Activated naive CD4-positive, alpha-beta T cell treated with anti-CD3 and anti-CD28 coated beads, Interleukin-2, amount 50 U/mL, for 72 hours (primary cell): ENCODE data around the gene SPIN4. TPM values are rescaled to one million over a fixed set of nuclear protein-coding genes. Genes with fewer than 3 reads are reported as not detected.
"Not testable (repeated sequence)": the region's sequence is repeated elsewhere in the genome, so short reads cannot be mapped to it uniquely, and the experiment has no call there.

Experiments used
- ATAC-seq, 2 donors: fragments of 150-1000 bp; cut with Tn5 transposase; 2 replicates each; pipeline ENCODE4 v1.10.0; 2021; ENCODE audit warnings: mild to moderate bottlenecking in 2 of 2, moderate library complexity in 2 of 2
- DNase-seq, 2 donors: peaks; one replicate each; pipeline ENCODE4 v3.0.0; 2021 to 2022; ENCODE audit warnings: low spot score in 2 of 2
- H3K27ac Mint-ChIP-seq, 2 donors: one replicate each; pipeline ENCODE4 v1.8.0; 2022; ENCODE audit warnings: mild to moderate bottlenecking in 2 of 2, mixed read lengths in 2 of 2
- H3K36me3 Mint-ChIP-seq, 2 donors: one replicate each; pipeline ENCODE4 v1.8.0; 2022; ENCODE audit warnings: mixed read lengths in 2 of 2
- H3K9me3 Mint-ChIP-seq, 2 donors: one replicate each; pipeline ENCODE4 v1.8.0; 2022; ENCODE audit warnings: mixed read lengths in 2 of 2
- total RNA-seq, 2 donors: library from RNA; stranded (reverse); gene quantifications; one replicate each; pipeline ENCODE4 v1.2.3, GENCODE V29; 2022

SPIN4 gene
- 1 to 10 TPM; 4.4 to 8.3 TPM for total RNA-seq

GRCh38 chrX:63350941-63351616, at the start of gene SPIN4:
Gene SPIN4, minus strand, starts transcription at chrX:63351332. Its CDS starts 513 bp downstream, at chrX:63350819.
- no peaks in the 10 kb centered on the region for H3K9me3 Mint-ChIP-seq
- H3K27ac Mint-ChIP-seq = peak within 1 kb of the TSS; percentile 77 to 90
- peaks cover 6 to 13% of the 10 kb centered on the region in 2 donors for H3K36me3 Mint-ChIP-seq
- peak; percentile 93 to 95 for ATAC-seq
- peak; percentile 66 to 78 for DNase-seq

- Mint-ChIP-seq H3K27ac (no peak overlapping the region), H3K9me3 (no peaks in the 10 kb centered on the region), H3K36me3 (no peaks in the 10 kb centered on the region)
- DNase-seq = no peak
- no peak for ATAC-seq
Observed at GRCh38 chrX:63400340-63400739, 49.2 kb upstream of the SPIN4 start.

- Mint-ChIP-seq H3K27ac (no peak overlapping the region), H3K9me3 (no peaks in the 10 kb centered on the region), H3K36me3 (no peaks in the 10 kb centered on the region)
- ATAC-seq = no peak
- no peak for DNase-seq
Observed at GRCh38 chrX:63394872-63395271, 43.7 kb upstream of the SPIN4 start.

- H3K36me3 Mint-ChIP-seq, H3K27ac Mint-ChIP-seq, DNase-seq, ATAC-seq, H3K9me3 Mint-ChIP-seq: not testable (repeated sequence)
Observed at GRCh38 chrX:63393094-63393493, 42.0 kb upstream of the SPIN4 start.

GRCh38 chrX:63387411-63387810, 36.3 kb upstream of the SPIN4 start:
- DNase-seq = no peak

GRCh38 chrX:63384263-63384662, 33.1 kb upstream of the SPIN4 start:
- not testable (repeated sequence) for DNase-seq, ATAC-seq, H3K9me3 Mint-ChIP-seq, H3K36me3 Mint-ChIP-seq, H3K27ac Mint-ChIP-seq

More at GRCh38 chrX:63387411-63387810, 36.3 kb upstream of the SPIN4 start:
- Mint-ChIP-seq H3K36me3 (no peaks in the 10 kb centered on the region), H3K27ac (no peak overlapping the region), H3K9me3 (no peaks in the 10 kb centered on the region)
- no peak for ATAC-seq

GRCh38 chrX:63373012-63373411, 21.9 kb upstream of the SPIN4 start:
- H3K9me3 Mint-ChIP-seq, DNase-seq, ATAC-seq, H3K27ac Mint-ChIP-seq: not testable (repeated sequence)
- H3K36me3 Mint-ChIP-seq = peaks cover 0 to 10% of the 10 kb centered on the region in 2 donors

- ATAC-seq, H3K27ac Mint-ChIP-seq, DNase-seq: not testable (repeated sequence)
- Mint-ChIP-seq H3K36me3 (peaks cover 11 to 22% of the 10 kb centered on the region in 2 donors), H3K9me3 (peaks cover 15 to 16% of the 10 kb centered on the region in 2 donors)
Observed at GRCh38 chrX:63367699-63368098, 16.6 kb upstream of the SPIN4 start.

- peaks cover 11 to 12% of the 10 kb centered on the region in 2 donors for H3K36me3 Mint-ChIP-seq
- no peak overlapping the region for H3K27ac Mint-ChIP-seq
- ATAC-seq (no peak), DNase-seq (no peak)
- peaks cover 10% of the 10 kb centered on the region in 2 donors for H3K9me3 Mint-ChIP-seq
Observed at GRCh38 chrX:63363788-63364187, 12.7 kb upstream of the SPIN4 start.

- DNase-seq (no peak), ATAC-seq (no peak)
- H3K27ac Mint-ChIP-seq = no peak overlapping the region
- peaks cover 11 to 12% of the 10 kb centered on the region in 2 donors for H3K36me3 Mint-ChIP-seq
- H3K9me3 Mint-ChIP-seq = peaks cover 6% of the 10 kb centered on the region in 2 donors
Observed at GRCh38 chrX:63361494-63361893, 10.4 kb upstream of the SPIN4 start.

- no peak for DNase-seq
- Mint-ChIP-seq H3K9me3 (no peaks in the 10 kb centered on the region), H3K36me3 (peaks cover 2 to 13% of the 10 kb centered on the region in 2 donors), H3K27ac (no peak overlapping the region)
- no peak for ATAC-seq
Observed at GRCh38 chrX:63354484-63354883, 3.4 kb upstream of the SPIN4 start.

GRCh38 chrX:63350465-63350877, 661 bp downstream of the SPIN4 start:
- Mint-ChIP-seq H3K9me3 (no peaks in the 10 kb centered on the region), H3K27ac (peak overlapping the region; percentile 44 to 77), H3K36me3 (peaks cover 6 to 13% of the 10 kb centered on the region in 2 donors)
- DNase-seq (peak in 1 of 2 donors; percentile 8), ATAC-seq (peak; percentile 56 to 60)

- H3K27ac Mint-ChIP-seq = no peak overlapping the region
- H3K9me3 Mint-ChIP-seq = no peaks in the 10 kb centered on the region
- DNase-seq (no peak), ATAC-seq (no peak)
- peaks cover 6 to 13% of the 10 kb centered on the region in 2 donors for H3K36me3 Mint-ChIP-seq
Observed at GRCh38 chrX:63349307-63349706, 1.8 kb downstream of the SPIN4 start.

- Mint-ChIP-seq H3K9me3 (no peaks in the 10 kb centered on the region), H3K36me3 (peaks cover 0 to 9% of the 10 kb centered on the region in 2 donors), H3K27ac (no peak overlapping the region)
- ATAC-seq (peak in 1 of 2 donors; percentile 62), DNase-seq (no peak)
Observed at GRCh38 chrX:63330681-63331080, 20.5 kb downstream of the SPIN4 start.

- DNase-seq = no peak
- Mint-ChIP-seq H3K27ac (no peak overlapping the region), H3K9me3 (no peaks in the 10 kb centered on the region), H3K36me3 (no peaks in the 10 kb centered on the region)
- no peak for ATAC-seq
Observed at GRCh38 chrX:63327788-63328187, 23.3 kb downstream of the SPIN4 start.

GRCh38 chrX:63299596-63299995, 51.5 kb downstream of the SPIN4 start:
- DNase-seq (no peak), ATAC-seq (no peak)
- H3K9me3 Mint-ChIP-seq = peaks cover 5 to 16% of the 10 kb centered on the region in 2 donors

More at GRCh38 chrX:63299596-63299995, 51.5 kb downstream of the SPIN4 start:
- H3K36me3 Mint-ChIP-seq = peaks cover 4 to 11% of the 10 kb centered on the region in 2 donors
- no peak overlapping the region for H3K27ac Mint-ChIP-seq
